WTC11 (cell line): ENCODE data around the gene IVNS1ABP.

Experiments used
- CREB1 ChIP-seq: sonication (generic); formaldehyde crosslinking; IDR thresholded peaks from 2 replicates; pipeline ENCODE4 v1.8.0; 2023; ENCODE audit warnings: mild to moderate bottlenecking, missing genetic modification reagents
- CREM ChIP-seq: sonication (generic); formaldehyde crosslinking; IDR thresholded peaks from 2 replicates; pipeline ENCODE4 v1.8.1; 2022; ENCODE audit warnings: mild to moderate bottlenecking, missing genetic modification reagents, moderate library complexity
- CTCF ChIP-seq: fragments of 200-600 bp; IDR thresholded peaks from 2 replicates; pipeline ENCODE4 v1.8.0; 2022; ENCODE audit warnings: antibody characterized with exemption
- ZNF512 ChIP-seq: sonication (generic); formaldehyde crosslinking; IDR thresholded peaks from 2 replicates; pipeline ENCODE4 v1.8.1; 2022; ENCODE audit warnings: missing genetic modification reagents, borderline replicate concordance

- TF ChIP-seq ZNF512 (CRISPR knock-in tag) (no peak), CTCF (no peak), CREM (CRISPR knock-in tag) (no peak), CREB1 (CRISPR knock-in tag) (no peak)
Observed at GRCh38 chr1:185300152-185300551, 16.9 kb downstream of the IVNS1ABP start.
